Measurements from ENCODE around the gene LTBR. TPM values are rescaled to one million over a fixed set of nuclear protein-coding genes. Genes with fewer than 3 reads are reported as not detected.

Gene LTBR
- total RNA-seq, 2 experiments from 2014 or later, result 0.38 to 0.67 TPM

DNA sequence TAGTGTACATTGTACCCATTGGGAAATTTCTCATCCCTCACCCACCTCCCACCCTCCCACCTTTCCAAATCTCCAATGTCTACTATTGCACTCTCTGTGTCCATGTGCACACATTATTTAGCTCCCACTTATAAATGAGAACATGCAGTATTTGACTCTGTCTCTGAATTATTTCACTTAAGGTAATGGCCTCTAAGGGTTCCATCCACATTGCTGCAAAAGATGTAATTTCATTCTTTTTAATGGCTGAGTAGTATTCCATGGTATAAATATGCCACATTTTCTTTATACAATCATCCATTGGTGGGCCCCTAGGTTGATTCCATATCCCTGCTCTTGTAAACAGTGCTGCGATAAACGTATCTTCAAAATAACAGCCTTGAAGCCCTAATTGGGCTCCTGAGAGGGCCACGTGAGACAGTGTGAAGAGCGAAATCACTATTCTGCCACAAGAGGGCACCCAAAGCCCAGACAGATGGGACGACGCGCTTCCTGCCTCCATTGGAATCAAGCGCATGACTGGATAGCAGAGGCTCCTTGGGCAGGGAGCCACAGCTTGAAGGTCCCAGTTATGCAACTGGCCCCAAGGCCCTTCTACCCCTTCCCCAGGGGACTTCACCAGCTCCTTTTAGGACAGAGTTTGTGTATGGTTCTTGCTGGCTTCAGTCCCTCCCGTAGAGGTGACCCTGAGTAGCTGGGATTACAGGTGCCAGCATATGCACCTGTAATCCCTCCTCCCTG is 39.5 kb downstream of the LTBR start:
- peak; percentile 58 to 94 (median 67) for DNase-seq
- Mint-ChIP-seq H3K9me3 (no peaks in the 10 kb centered on the region), H3K36me3 (ENCODE audit: low read depth) (no peaks in the 10 kb centered on the region), H3K4me3 (peak overlapping the region; percentile 36), H3K4me1 (ENCODE audit: low read depth) (peaks cover 32% of the 10 kb centered on the region), H3K27me3 (no peaks in the 10 kb centered on the region), H3K27ac (peak overlapping the region; percentile 65)
- Histone ChIP-seq H3K27ac (ENCODE audit: low read depth in 1 of 2, low read length in 2 of 2) (peak overlapping the region in 1 of 2 donors; percentile 29), H3K9me3 (ENCODE audit: control insufficient read depth in 1 of 2, insufficient read depth in 1 of 2, low read length in 2 of 2) (no peaks in the 10 kb centered on the region), H3K27me3 (ENCODE audit: control insufficient read depth in 1 of 2, insufficient read depth in 2 of 2, low read length in 2 of 2) (no peaks in the 10 kb centered on the region), H3K36me3 (ENCODE audit: insufficient read depth, low read length) (no peaks in the 10 kb centered on the region), H3K4me1 (ENCODE audit: insufficient read depth, low read length) (peaks cover 43% of the 10 kb centered on the region), H3K4me3 (ENCODE audit: low read length) (no peak overlapping the region)
- ATAC-seq (ENCODE audit: poor library complexity), result peak; percentile 73
- POLR2A ChIA-PET, result interaction anchor here (0.9 to 5.4 kb wide), 13 partner anchors 11 to 117 kb away, joined by 3 to 99 read pairs (median 6); partner anchors contain the start of genes GAPDH, TAPBPL and VAMP1
- intact Hi-C loops (cut with DNase I, micrococcal nuclease), result loop anchor here (1.0 to 5.0 kb wide), 8 partner anchors 42 to 134 kb away; partner anchors contain the start of genes IFFO1 (in 2 of the 2) and MRPL51 (in 1 of the 2)
- peak; percentile 75 for TF ChIP-seq CTCF (IDR thresholded peaks at IDR 0.05)
- CTCF ChIA-PET, result interaction anchor here (0.7 to 5.4 kb wide), 21 partner anchors 21 to 135 kb away, joined by 3 to 61 read pairs (median 5); partner anchors contain the start of genes CD27, TAPBPL and VAMP1

GRCh38 chr12:6424008-6424347 is 40.0 kb downstream of the LTBR start:
- H3K27ac Mint-ChIP-seq, result peak overlapping the region; percentile 65
- Histone ChIP-seq H3K27me3 (ENCODE audit: control insufficient read depth in 1 of 2, insufficient read depth in 2 of 2, low read length in 2 of 2) (no peaks in the 10 kb centered on the region), H3K9me3 (ENCODE audit: control insufficient read depth in 1 of 2, insufficient read depth in 1 of 2, low read length in 2 of 2) (no peaks in the 10 kb centered on the region), H3K4me1 (ENCODE audit: insufficient read depth, low read length) (peaks cover 43% of the 10 kb centered on the region), H3K36me3 (ENCODE audit: insufficient read depth, low read length) (no peaks in the 10 kb centered on the region), H3K4me3 (ENCODE audit: low read length) (no peak overlapping the region), H3K27ac (ENCODE audit: low read depth in 1 of 2, low read length in 2 of 2) (peak overlapping the region in 1 of 2 donors; percentile 29)
- CTCF ChIA-PET, result interaction anchor here (0.7 to 5.4 kb wide), 19 partner anchors 20 to 129 kb away, joined by 3 to 61 read pairs (median 4); partner anchors contain the start of genes CD27, TAPBPL and VAMP1
- no peak for ATAC-seq (ENCODE audit: poor library complexity)
- H3K9me3 Mint-ChIP-seq, result no peaks in the 10 kb centered on the region
- intact Hi-C loops (cut with DNase I, micrococcal nuclease), result loop anchor here (5.0 kb wide), 2 partner anchors 102 to 133 kb away; partner anchors contain the start of gene IFFO1 (in 2 of the 2)
- no peak overlapping the region for H3K4me3 Mint-ChIP-seq
- no peaks in the 10 kb centered on the region for H3K27me3 Mint-ChIP-seq
- no peak for TF ChIP-seq CTCF (IDR thresholded peaks at IDR 0.05)
- H3K4me1 Mint-ChIP-seq (ENCODE audit: low read depth), result peaks cover 32% of the 10 kb centered on the region
- POLR2A ChIA-PET, result interaction anchor here (0.9 to 5.4 kb wide), 12 partner anchors 10 to 116 kb away, joined by 3 to 99 read pairs (median 6); partner anchors contain the start of genes GAPDH, TAPBPL and VAMP1
- H3K36me3 Mint-ChIP-seq (ENCODE audit: low read depth), result no peaks in the 10 kb centered on the region
- DNase-seq, result no peak

DNA sequence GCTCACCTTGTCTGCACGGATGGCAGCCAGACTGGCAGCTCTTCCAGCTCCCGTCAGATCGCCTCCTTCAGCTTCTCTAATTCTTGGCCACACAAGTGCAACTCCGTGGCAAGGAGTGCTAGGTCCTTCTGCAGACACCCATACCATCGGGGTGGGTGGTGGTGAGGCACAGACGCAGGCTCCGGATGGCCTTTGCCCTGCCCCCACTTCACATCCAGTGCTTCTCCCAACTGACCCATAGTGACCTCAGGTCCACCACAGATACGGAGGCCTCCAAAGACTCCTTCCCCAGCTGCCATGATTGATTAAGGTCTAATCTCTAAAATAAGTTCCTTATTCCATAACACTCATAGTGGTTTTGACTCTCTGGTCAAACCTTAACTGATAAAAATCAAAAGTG is 40.9 kb downstream of the LTBR start:
- no peaks in the 10 kb centered on the region for H3K27me3 ChIP-seq (ENCODE audit: control insufficient read depth in 1 of 2, insufficient read depth in 2 of 2, low read length in 2 of 2)
- peaks cover 43% of the 10 kb centered on the region for H3K4me1 ChIP-seq (ENCODE audit: insufficient read depth, low read length)
- Mint-ChIP-seq H3K27ac (peak overlapping the region; percentile 70), H3K4me3 (no peak overlapping the region), H3K4me1 (ENCODE audit: low read depth) (peaks cover 37% of the 10 kb centered on the region), H3K36me3 (ENCODE audit: low read depth) (no peaks in the 10 kb centered on the region), H3K9me3 (no peaks in the 10 kb centered on the region), H3K27me3 (no peaks in the 10 kb centered on the region)
- DNase-seq, result no peak
- TF ChIP-seq CTCF (IDR thresholded peaks at IDR 0.05), result no peak
- H3K9me3 ChIP-seq (ENCODE audit: control insufficient read depth in 1 of 2, insufficient read depth in 1 of 2, low read length in 2 of 2), result no peaks in the 10 kb centered on the region
- no peak overlapping the region for H3K4me3 ChIP-seq (ENCODE audit: low read length)
- CTCF ChIA-PET, result interaction anchor here (1.6 to 5.4 kb wide), 5 partner anchors 38 to 128 kb away, joined by 5 to 61 read pairs (median 27); no protein-coding TSS in a partner anchor
- intact Hi-C loops (cut with DNase I, micrococcal nuclease), result loop anchor here (5.0 kb wide), 2 partner anchors 103 to 132 kb away; partner anchors contain the start of gene IFFO1 (in 2 of the 2)
- ATAC-seq (ENCODE audit: poor library complexity), result no peak
- H3K36me3 ChIP-seq (ENCODE audit: insufficient read depth, low read length), result no peaks in the 10 kb centered on the region
- H3K27ac ChIP-seq (ENCODE audit: low read depth in 1 of 2, low read length in 2 of 2), result peak overlapping the region in 1 of 2 donors; percentile 29
- POLR2A ChIA-PET, result interaction anchor here (1.5 to 5.4 kb wide), 6 partner anchors 10 to 45 kb away, joined by 3 to 99 read pairs (median 21); partner anchors contain the start of genes CD27, TAPBPL and VAMP1

All from CD4-positive, alpha-beta T cell (primary cell).